Gastrocnemius medialis (tissue), 4 donors: ENCODE results near the gene SST. TPM values are rescaled to one million over a fixed set of nuclear protein-coding genes. Genes with fewer than 3 reads are reported as not detected.

ENCODE experiments used
- ATAC-seq, 2 donors: fragments of 150-250 bp; one replicate each; pipeline ENCODE4 v1.9.1; 2016
- DNase-seq, 2 donors: peaks; one replicate each; pipeline ENCODE4 v3.0.0-alpha.2; 2019
- H3K27ac ChIP-seq, 4 donors: fragments of 200-600 bp; sonication (generic); 1 replicate in 1 of 4; 2 replicates in 3 of 4; pipeline ENCODE4 v1.5.1; 2016 to 2018; ENCODE audit warnings: mild to moderate bottlenecking in 2 of 4, moderate library complexity in 1 of 4
- H3K27me3 ChIP-seq, 3 donors: fragments of 200-600 bp; sonication (generic) in 2 of 3; 1 replicate in 1 of 3; 2 replicates in 2 of 3; pipeline versions ENCODE4 v1.5.1 to v1.6.0; 2016 to 2019; ENCODE audit warnings: mild to moderate bottlenecking in 1 of 3, moderate library complexity in 1 of 3
- H3K36me3 ChIP-seq, 2 donors: fragments of 200-600 bp; sonication (generic) in 1 of 2; one replicate each; pipeline ENCODE4 v1.5.1; 2017 to 2018
- H3K4me1 ChIP-seq, 2 donors: fragments of 200-600 bp; sonication (generic) in 1 of 2; one replicate each; pipeline ENCODE4 v1.5.1; 2016 to 2017; ENCODE audit warnings: mild to moderate bottlenecking in 2 of 2
- H3K4me3 ChIP-seq, 4 donors: fragments of 200-600 bp; sonication (generic) in 3 of 4; 1 replicate in 1 of 4; 2 replicates in 3 of 4; pipeline ENCODE4 v1.5.1; 2016 to 2019; ENCODE audit warnings: mild to moderate bottlenecking in 2 of 4
- H3K9me3 ChIP-seq, 3 donors: fragments of 200-600 bp; sonication (generic) in 2 of 3; 1 replicate in 1 of 3; 2 replicates in 2 of 3; pipeline ENCODE4 v1.5.1; 2016 to 2019
- CTCF ChIP-seq, 5 experiments: fragments of 450-650 bp in 3 of 5; fragments of 200-600 bp in 2 of 5; sonication (generic) in 2 of 5; IDR thresholded peaks in 4 of 5; conservative IDR thresholded peaks in 1 of 5; 1 replicate in 4 of 5; 2 replicates in 1 of 5; pipeline ENCODE4 v1.5.1; 2016 to 2019; ENCODE audit warnings: antibody characterized with exemption in 5 of 5, mild to moderate bottlenecking in 3 of 5, moderate library complexity in 3 of 5
- POLR2A ChIP-seq, 2 donors: fragments of 450-650 bp; IDR thresholded peaks; one replicate each; pipeline ENCODE4 v1.6.1; 2017; ENCODE audit warnings: antibody characterized with exemption in 2 of 2, mild to moderate bottlenecking in 2 of 2, moderate library complexity in 2 of 2
- in situ Hi-C, 4 donors: fragments of 200-750 bp; cut with MboI; loops; one replicate each; pipeline versions ENCODE4 v1.15.0 to v1.8.0; 2017; ENCODE audit warnings: low sequenced_read_pairs in 4 of 4
- intact Hi-C: fragments of 100-400 bp; cut with DNase I; formaldehyde crosslinking; loops from one replicate; pipeline ENCODE4 v1.15.1; 2023; ENCODE audit warnings: low total_unique reads
- total RNA-seq, 4 donors: library from RNA; depleted of rRNA; stranded (reverse); fragments of >200 nt; gene quantifications; one replicate each; pipeline versions ENCODE4 v1.1.0 to v1.2.3, GENCODE V29; 2016

Gene SST
- total RNA-seq, 4 donors from 2014 or later = not detected

GRCh38 chr3:187696021-187696420 is 25.8 kb upstream of the SST start:
- Histone ChIP-seq H3K27me3 (no peaks in the 10 kb centered on the region), H3K9me3 (no peaks in the 10 kb centered on the region), H3K36me3 (no peaks in the 10 kb centered on the region), H3K27ac (peak overlapping the region in 3 of 4 donors; percentile 33 to 62 (median 47)), H3K4me3 (no peak overlapping the region), H3K4me1 (peaks cover 20 to 25% of the 10 kb centered on the region in 2 donors)
- no peak for TF ChIP-seq POLR2A (IDR thresholded peaks at IDR 0.05)
- TF ChIP-seq CTCF (IDR thresholded peaks at IDR 0.05 in 4 of 5, conservative IDR thresholded peaks at IDR 0.05 in 1 of 5) = no peak
- DNase-seq (no peak), ATAC-seq (no peak)
- intact Hi-C loops = no loop called here
- in situ Hi-C loops = no loop called here

DNA sequence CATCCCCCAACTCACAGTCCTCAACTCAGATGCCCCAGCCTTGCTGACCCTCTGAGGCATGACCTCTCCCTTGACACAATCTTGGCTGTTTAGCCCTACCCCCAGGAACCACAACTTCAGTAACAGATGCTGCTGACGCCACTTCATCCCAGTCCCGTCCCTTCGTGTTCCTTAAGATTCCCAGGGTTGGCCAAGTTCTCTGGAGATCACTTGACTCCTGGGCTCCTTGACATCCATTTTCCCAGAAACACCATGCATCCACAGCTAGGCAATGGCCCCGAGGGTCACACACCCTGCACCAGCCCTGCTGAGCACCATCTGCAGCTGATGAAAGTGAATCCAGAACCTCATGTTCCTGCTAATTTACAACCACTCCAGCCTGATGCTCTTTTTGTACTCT is 25.3 kb upstream of the SST start:
- no peak overlapping the region for H3K4me3 ChIP-seq
- ATAC-seq (no peak), DNase-seq (no peak)
- in situ Hi-C loops = no loop called here
- intact Hi-C loops = no loop called here
- H3K27me3 ChIP-seq = no peaks in the 10 kb centered on the region
- no peaks in the 10 kb centered on the region for H3K9me3 ChIP-seq
- H3K4me1 ChIP-seq = peaks cover 14 to 19% of the 10 kb centered on the region in 2 donors
- TF ChIP-seq CTCF (IDR thresholded peaks at IDR 0.05 in 4 of 5, conservative IDR thresholded peaks at IDR 0.05 in 1 of 5) = no peak
- no peak for TF ChIP-seq POLR2A (IDR thresholded peaks at IDR 0.05)
- peak overlapping the region in 3 of 4 donors; percentile 7 to 62 (median 47) for H3K27ac ChIP-seq
- H3K36me3 ChIP-seq = no peaks in the 10 kb centered on the region

DNA sequence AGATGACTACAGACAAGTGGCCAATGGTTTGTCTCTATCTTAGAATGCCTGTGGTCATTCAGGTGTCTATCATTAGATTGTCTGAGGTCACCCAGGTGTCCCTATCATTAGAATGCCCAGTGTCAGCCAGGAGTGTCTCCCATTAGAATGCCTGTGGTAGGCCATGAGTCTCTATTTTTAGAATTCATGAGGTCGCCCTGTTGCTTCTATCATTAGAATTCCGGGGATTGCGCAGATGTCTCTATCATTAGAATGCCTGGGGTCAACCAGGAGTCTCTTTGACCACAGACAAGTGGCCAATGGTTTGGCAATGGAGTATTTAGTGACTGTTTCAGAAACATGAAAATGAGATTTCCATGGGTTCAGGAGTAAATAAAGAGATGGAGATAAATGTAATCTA is 24.6 kb upstream of the SST start:
- no peaks in the 10 kb centered on the region for H3K27me3 ChIP-seq
- no peak overlapping the region for H3K4me3 ChIP-seq
- no peak for TF ChIP-seq POLR2A (IDR thresholded peaks at IDR 0.05)
- no peak for TF ChIP-seq CTCF (IDR thresholded peaks at IDR 0.05 in 4 of 5, conservative IDR thresholded peaks at IDR 0.05 in 1 of 5)
- H3K4me1 ChIP-seq = peaks cover 8 to 13% of the 10 kb centered on the region in 2 donors
- ATAC-seq (peak; percentile 50 to 78), DNase-seq (peak in 1 of 2 donors; percentile 27)
- H3K36me3 ChIP-seq = no peaks in the 10 kb centered on the region
- H3K9me3 ChIP-seq = no peaks in the 10 kb centered on the region
- H3K27ac ChIP-seq = peak overlapping the region in 3 of 4 donors; percentile 31 to 62 (median 37)
- in situ Hi-C loops = no loop called here
- intact Hi-C loops = no loop called here

GRCh38 chr3:187693431-187693830 is 23.2 kb upstream of the SST start:
- ATAC-seq (no peak), DNase-seq (no peak)
- in situ Hi-C loops (no loop called here), intact Hi-C loops (no loop called here)
- Histone ChIP-seq H3K9me3 (no peaks in the 10 kb centered on the region), H3K36me3 (no peaks in the 10 kb centered on the region), H3K4me3 (no peak overlapping the region), H3K4me1 (peaks cover 8 to 10% of the 10 kb centered on the region in 2 donors), H3K27ac (no peak overlapping the region), H3K27me3 (no peaks in the 10 kb centered on the region)
- TF ChIP-seq CTCF (IDR thresholded peaks at IDR 0.05 in 4 of 5, conservative IDR thresholded peaks at IDR 0.05 in 1 of 5) (no peak), POLR2A (IDR thresholded peaks at IDR 0.05) (no peak)

GRCh38 chr3:187689984-187690383 is 19.8 kb upstream of the SST start:
- peaks cover 0 to 6% (median 0%) of the 10 kb centered on the region in 3 donors for H3K9me3 ChIP-seq
- no peak overlapping the region for H3K4me3 ChIP-seq
- H3K27ac ChIP-seq = no peak overlapping the region
- H3K36me3 ChIP-seq = no peaks in the 10 kb centered on the region
- in situ Hi-C loops = loop anchor here in 1 of 4 donors (10.0 kb wide), 2 partner anchors 375 to 465 kb away; no protein-coding TSS in a partner anchor
- intact Hi-C loops = no loop called here
- TF ChIP-seq CTCF (IDR thresholded peaks at IDR 0.05 in 4 of 5, conservative IDR thresholded peaks at IDR 0.05 in 1 of 5) (no peak), POLR2A (IDR thresholded peaks at IDR 0.05) (no peak)
- no peaks in the 10 kb centered on the region for H3K27me3 ChIP-seq
- ATAC-seq (no peak), DNase-seq (no peak)
- H3K4me1 ChIP-seq = peaks cover 2 to 4% of the 10 kb centered on the region in 2 donors
